22Rv1 (cell line): ENCODE data around the gene CLCF1.

Experiments
- CTCF ChIP-seq: fragments of 450-650 bp; IDR thresholded peaks from 2 replicates; pipeline ENCODE4 v1.5.1; 2017; ENCODE audit warnings: mild to moderate bottlenecking
- ZFX ChIP-seq: fragments of 450-650 bp; IDR thresholded peaks from 2 replicates; pipeline ENCODE4 v1.6.1; 2017; ENCODE audit warnings: antibody characterized with exemption, borderline replicate concordance

- TF ChIP-seq CTCF, result no peak
- no peak for TF ChIP-seq ZFX
Measured at GRCh38 chr11:67369275-67369674, 4.1 kb downstream of the CLCF1 start.
